RWPE2 (cell line): ENCODE results near the gene COL26A1.

ENCODE experiments used
- ATAC-seq: fragments of 200-7000 bp; cut with Tn5 transposase; 3 replicates; pipeline ENCODE4 v1.9.1; 2021; ENCODE audit warnings: low read depth
- DNase-seq: peaks from one replicate; pipeline ENCODE4 v3.0.0-alpha.2; 2020; ENCODE audit warnings: low spot score
- H3K27ac ChIP-seq: fragments of 450-650 bp; 2 replicates; pipeline ENCODE4 v1.5.1; 2017; ENCODE audit warnings: mild to moderate bottlenecking; ENCODE audit not compliant: poor library complexity, severe bottlenecking
- H3K27me3 ChIP-seq: fragments of 250-450 bp; sonication (Bioruptor Pico); 2 replicates; pipeline ENCODE4 v1.5.1; 2021; ENCODE audit warnings: mild to moderate bottlenecking, moderate library complexity; ENCODE audit not compliant: insufficient read depth, poor library complexity, severe bottlenecking
- H3K36me3 ChIP-seq: fragments of 250-450 bp; sonication (Bioruptor Pico); 2 replicates; pipeline ENCODE4 v1.5.1; 2020; ENCODE audit warnings: low read depth, mild to moderate bottlenecking, moderate library complexity
- H3K4me1 ChIP-seq: fragments of 250-450 bp; sonication (Bioruptor Pico); 2 replicates; pipeline ENCODE4 v1.5.1; 2021; ENCODE audit warnings: mild to moderate bottlenecking, moderate library complexity; ENCODE audit not compliant: insufficient read depth, poor library complexity, severe bottlenecking
- H3K4me3 ChIP-seq: fragments of 250-450 bp; sonication (Bioruptor Pico); 2 replicates; pipeline ENCODE4 v1.5.1; 2021; ENCODE audit warnings: mild to moderate bottlenecking, moderate library complexity; ENCODE audit not compliant: severe bottlenecking
- H3K9me3 ChIP-seq: fragments of 250-450 bp; sonication (Bioruptor Pico); 2 replicates; pipeline ENCODE4 v1.5.1; 2021; ENCODE audit warnings: mild to moderate bottlenecking, moderate library complexity; ENCODE audit not compliant: severe bottlenecking
- CTCF ChIP-seq: fragments of 450-650 bp; IDR thresholded peaks from one replicate; pipeline ENCODE4 v1.5.1; 2017; ENCODE audit warnings: mild to moderate bottlenecking, moderate library complexity; ENCODE audit not compliant: poor library complexity, severe bottlenecking

The COL26A1 gene

GRCh38 chr7:101531726-101532357, 169.2 kb downstream of the COL26A1 start:
- TF ChIP-seq CTCF: no peak
- no peak for ATAC-seq
- H3K9me3 ChIP-seq: no peaks in the 10 kb centered on the region
- no peaks in the 10 kb centered on the region for H3K27me3 ChIP-seq
- H3K4me1 ChIP-seq: no peaks in the 10 kb centered on the region
- H3K36me3 ChIP-seq: no peaks in the 10 kb centered on the region
- DNase-seq: no peak
- H3K27ac ChIP-seq: no peak overlapping the region
- H3K4me3 ChIP-seq: no peak overlapping the region

- TF ChIP-seq CTCF: no peak
- no peak overlapping the region for H3K4me3 ChIP-seq
- no peaks in the 10 kb centered on the region for H3K27me3 ChIP-seq
- no peaks in the 10 kb centered on the region for H3K36me3 ChIP-seq
- ATAC-seq (no peak), DNase-seq (no peak)
- H3K27ac ChIP-seq: no peak overlapping the region
- no peaks in the 10 kb centered on the region for H3K4me1 ChIP-seq
- no peaks in the 10 kb centered on the region for H3K9me3 ChIP-seq
Observed at GRCh38 chr7:101532400-101533102, 169.9 kb downstream of the COL26A1 start.

- TF ChIP-seq CTCF: no peak
- no peak overlapping the region for H3K27ac ChIP-seq
- ATAC-seq (no peak), DNase-seq (no peak)
- H3K4me1 ChIP-seq: no peaks in the 10 kb centered on the region
- no peaks in the 10 kb centered on the region for H3K27me3 ChIP-seq
- H3K4me3 ChIP-seq: no peak overlapping the region
- no peaks in the 10 kb centered on the region for H3K9me3 ChIP-seq
- H3K36me3 ChIP-seq: no peaks in the 10 kb centered on the region
Observed at GRCh38 chr7:101533103-101533465, 170.4 kb downstream of the COL26A1 start.

GRCh38 chr7:101534015-101534803, 171.5 kb downstream of the COL26A1 start:
- no peak for ATAC-seq
- TF ChIP-seq CTCF: no peak
- no peaks in the 10 kb centered on the region for H3K4me1 ChIP-seq

GRCh38 chr7:101534873-101535272, 172.2 kb downstream of the COL26A1 start:
- Histone ChIP-seq H3K4me1 (no peaks in the 10 kb centered on the region), H3K27ac (no peak overlapping the region)

More at GRCh38 chr7:101534015-101534803, 171.5 kb downstream of the COL26A1 start:
- H3K4me3 ChIP-seq: no peak overlapping the region
- no peak for DNase-seq
- no peaks in the 10 kb centered on the region for H3K27me3 ChIP-seq
- H3K27ac ChIP-seq: no peak overlapping the region
- H3K9me3 ChIP-seq: no peaks in the 10 kb centered on the region
- no peaks in the 10 kb centered on the region for H3K36me3 ChIP-seq

More at GRCh38 chr7:101534873-101535272, 172.2 kb downstream of the COL26A1 start:
- Histone ChIP-seq H3K9me3 (no peaks in the 10 kb centered on the region), H3K27me3 (no peaks in the 10 kb centered on the region), H3K4me3 (no peak overlapping the region), H3K36me3 (no peaks in the 10 kb centered on the region)
- no peak for DNase-seq
- ATAC-seq: no peak
- TF ChIP-seq CTCF: no peak
